RCC 7860 (cell line): ENCODE results near the gene PIK3CB.
"Not testable (repeated sequence)": the region's sequence is repeated elsewhere in the genome, so short reads cannot be mapped to it uniquely, and the experiment has no call there.

Source experiments
- DNase-seq: peaks from one replicate; pipeline ENCODE4 v3.0.0-alpha.2; 2015; ENCODE audit warnings: low spot score
- FAIRE-seq: peaks from 2 replicates; lab custom pipeline; 2012; peaks lifted over from hg19 to GRCh38; lab: Jason Lieb, UNC

PIK3CB gene

GRCh38 chr3:138848696-138849095 is 14.0 kb upstream of the PIK3CB start:
- DNase-seq (no peak), FAIRE-seq (no peak)

GRCh38 chr3:138846824-138847223 is 12.1 kb upstream of the PIK3CB start:
- not testable (repeated sequence) for DNase-seq, FAIRE-seq

GRCh38 chr3:138846262-138846791 is 11.6 kb upstream of the PIK3CB start:
- FAIRE-seq: no peak

GRCh38 chr3:138845771-138846173 is 11.0 kb upstream of the PIK3CB start:
- FAIRE-seq (no peak), DNase-seq (no peak)

More at GRCh38 chr3:138846262-138846791, 11.6 kb upstream of the PIK3CB start:
- no peak for DNase-seq

GRCh38 chr3:138845181-138845601 is 10.5 kb upstream of the PIK3CB start:
- no peak for DNase-seq
- FAIRE-seq: no peak

- no peak for DNase-seq
- FAIRE-seq: no peak
Measured at GRCh38 chr3:138842483-138843188, 7.9 kb upstream of the PIK3CB start.

- FAIRE-seq, DNase-seq: not testable (repeated sequence)
Measured at GRCh38 chr3:138838385-138838784, 3.7 kb upstream of the PIK3CB start.

- not testable (repeated sequence) for DNase-seq, FAIRE-seq
Measured at GRCh38 chr3:138835846-138836245, 1.1 kb upstream of the PIK3CB start.

GRCh38 chr3:138835397-138835757 is 649 bp upstream of the PIK3CB start:
- FAIRE-seq (no peak), DNase-seq (no peak)

GRCh38 chr3:138833899-138834595 is 681 bp downstream of the PIK3CB start:
- DNase-seq (peak; percentile 29), FAIRE-seq (no peak)

GRCh38 chr3:138832473-138833057 is 2.2 kb downstream of the PIK3CB start:
- not testable (repeated sequence) for FAIRE-seq, DNase-seq

GRCh38 chr3:138829886-138830510 is 4.7 kb downstream of the PIK3CB start:
- no peak for DNase-seq
- FAIRE-seq: no peak

GRCh38 chr3:138829097-138829496 is 5.6 kb downstream of the PIK3CB start:
- FAIRE-seq (no peak), DNase-seq (no peak)

GRCh38 chr3:138827222-138827621 is 7.5 kb downstream of the PIK3CB start:
- DNase-seq (no peak), FAIRE-seq (no peak)

GRCh38 chr3:138825336-138825735 is 9.4 kb downstream of the PIK3CB start:
- DNase-seq (no peak), FAIRE-seq (no peak)

- FAIRE-seq (no peak), DNase-seq (peak; percentile 59)
Measured at GRCh38 chr3:138824114-138824506, 10.6 kb downstream of the PIK3CB start.

- not testable (repeated sequence) for FAIRE-seq, DNase-seq
Measured at GRCh38 chr3:138820379-138820778, 14.3 kb downstream of the PIK3CB start.

GRCh38 chr3:138818185-138818860 is 16.4 kb downstream of the PIK3CB start:
- DNase-seq: no peak
- no peak for FAIRE-seq

- FAIRE-seq (no peak), DNase-seq (no peak)
Measured at GRCh38 chr3:138817695-138818094, 17.0 kb downstream of the PIK3CB start.

- FAIRE-seq (no peak), DNase-seq (no peak)
Measured at GRCh38 chr3:138812806-138813205, 21.9 kb downstream of the PIK3CB start.
